Measurements from ENCODE around the gene RAX2. TPM values are rescaled to one million over a fixed set of nuclear protein-coding genes. Genes with fewer than 3 reads are reported as not detected.
"Not testable (repeated sequence)": the region's sequence is repeated elsewhere in the genome, so short reads cannot be mapped to it uniquely, and the experiment has no call there.

The RAX2 gene
- not detected for total RNA-seq

DNA sequence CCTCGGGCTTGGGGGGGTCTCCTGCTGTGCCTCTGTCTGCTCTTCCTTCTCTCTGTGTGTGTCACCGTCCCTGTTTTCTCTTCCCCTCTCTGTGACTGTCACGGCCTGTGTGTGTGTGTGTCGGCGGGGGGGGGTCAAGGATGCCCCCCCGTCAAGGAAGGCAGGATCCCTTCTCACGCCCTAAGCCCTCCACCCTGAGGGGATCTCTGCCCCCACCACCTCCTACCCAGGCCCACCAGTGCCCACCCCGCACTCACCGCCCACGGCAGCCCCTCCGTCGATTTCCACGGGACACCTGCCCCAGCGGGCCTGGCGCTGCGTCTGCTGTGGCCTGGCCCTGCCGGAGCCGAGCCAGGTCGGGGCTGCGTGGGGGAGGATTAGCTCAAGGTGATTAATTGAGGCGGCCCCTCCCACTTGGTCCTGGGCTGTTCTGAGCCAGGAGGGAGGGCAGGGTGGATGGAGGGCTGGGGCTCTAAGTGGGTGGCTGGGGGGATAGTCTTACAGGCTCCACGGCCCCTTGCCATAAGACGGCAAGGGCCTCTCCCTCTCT, at the start of gene RAX2:
Gene RAX2, minus strand, starts transcription at position 323 of the 550 bp plus-strand sequence. CDS start 486 bp downstream, outside the sequence.
- no peak for ATAC-seq

DNA sequence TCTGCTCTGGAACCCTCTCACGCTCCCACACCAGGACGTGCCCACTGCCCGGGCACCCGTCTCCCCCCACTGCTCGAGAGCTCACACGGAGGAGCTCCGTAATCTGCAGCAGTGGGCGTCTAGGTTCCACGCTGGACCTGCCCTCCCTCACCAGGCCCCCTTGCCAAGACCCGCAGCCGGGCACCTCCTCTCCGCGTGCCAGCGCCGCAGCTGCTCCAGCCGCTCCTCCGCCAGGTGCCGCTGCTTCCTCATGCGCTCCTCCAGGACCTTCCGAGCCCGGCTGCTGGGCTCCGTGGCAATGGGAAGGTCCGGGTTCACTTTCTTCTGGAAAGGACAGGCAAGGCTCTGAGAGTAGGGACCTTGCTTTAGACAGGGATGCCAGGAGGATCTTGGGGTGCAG, 49.1 kb upstream of the RAX2 start:
- no peak for ATAC-seq

DNA sequence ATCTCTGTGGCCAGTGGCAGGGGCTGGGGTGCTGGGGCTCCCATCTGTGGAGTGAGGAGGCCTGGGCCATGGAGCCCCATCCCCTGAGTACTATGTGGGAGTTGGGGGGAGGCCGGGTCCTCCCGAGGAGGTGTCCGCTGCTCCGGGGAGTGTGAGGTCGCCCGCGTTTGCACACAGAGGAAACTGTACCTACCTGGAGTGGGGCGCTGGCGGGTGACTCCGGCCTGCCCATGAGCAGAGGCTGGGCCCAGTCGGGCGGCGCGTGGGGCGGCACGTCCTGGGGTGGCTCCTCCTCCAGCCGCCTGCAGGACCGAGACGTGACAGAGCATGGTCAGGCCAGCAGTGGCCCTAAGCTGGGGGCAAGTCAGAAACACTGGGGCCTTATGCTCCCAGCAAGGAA, 48.0 kb upstream of the RAX2 start:
- peak; percentile 12 for ATAC-seq

DNA sequence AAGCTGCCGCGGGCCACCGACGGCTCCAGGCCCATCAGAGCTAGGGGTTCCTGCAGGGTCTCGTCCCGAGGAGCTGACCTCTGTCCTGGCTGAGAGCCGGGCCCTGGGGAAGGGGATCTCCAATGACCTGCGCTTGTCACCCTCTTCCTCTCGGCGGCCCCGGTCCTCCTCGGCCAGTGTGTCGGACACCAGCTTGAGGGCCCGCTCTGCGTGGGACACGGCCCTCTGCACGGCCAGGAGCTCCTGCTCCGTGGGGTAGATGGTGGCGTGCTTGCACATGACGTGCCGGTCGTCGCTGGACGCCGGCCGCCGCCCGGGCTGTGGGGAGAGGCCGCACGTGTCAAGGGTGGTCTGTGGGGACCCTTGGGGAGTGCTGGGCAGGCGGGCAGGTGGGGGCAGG, 46.9 kb upstream of the RAX2 start:
- ATAC-seq: peak; percentile 4

DNA sequence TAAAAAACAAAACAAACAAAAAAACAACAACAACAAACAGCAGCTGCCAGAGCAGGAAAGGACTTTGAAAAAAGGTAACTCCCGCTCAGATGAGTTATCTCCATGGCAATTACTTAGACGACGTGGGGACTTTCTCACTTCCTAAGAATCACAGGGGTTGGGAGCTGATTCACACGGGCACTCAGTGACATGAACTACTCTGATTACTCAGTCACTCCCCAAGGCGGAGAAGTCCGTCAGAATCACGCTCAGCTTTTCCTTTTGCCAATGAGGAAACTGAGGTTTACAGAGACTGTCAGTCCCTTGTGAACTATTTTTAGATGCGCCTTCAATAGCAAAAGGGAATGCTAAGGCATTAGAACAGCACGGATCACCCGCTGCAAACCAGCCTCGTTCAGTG, 46.4 kb upstream of the RAX2 start:
- peak; percentile 68 for ATAC-seq

DNA sequence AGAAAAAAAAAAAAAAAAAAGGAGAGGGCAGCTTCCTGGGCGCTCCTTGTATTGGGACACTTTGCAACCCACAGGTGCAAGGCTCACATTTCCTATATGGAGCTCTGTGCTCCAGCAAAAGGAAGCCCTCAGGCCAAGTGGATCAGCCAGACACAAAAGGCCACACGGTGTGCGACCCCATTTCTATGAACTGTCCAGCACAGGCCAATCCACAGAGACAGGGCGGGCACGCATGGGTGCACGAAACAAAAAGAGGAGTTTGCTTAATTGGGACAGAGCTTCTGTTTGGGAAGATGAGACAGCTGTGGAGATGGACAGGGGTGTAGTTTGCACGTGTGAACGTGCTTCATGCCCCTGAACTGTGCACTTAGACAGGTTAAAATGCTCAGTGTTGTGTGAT, 45.7 kb upstream of the RAX2 start:
- ATAC-seq: no peak

DNA sequence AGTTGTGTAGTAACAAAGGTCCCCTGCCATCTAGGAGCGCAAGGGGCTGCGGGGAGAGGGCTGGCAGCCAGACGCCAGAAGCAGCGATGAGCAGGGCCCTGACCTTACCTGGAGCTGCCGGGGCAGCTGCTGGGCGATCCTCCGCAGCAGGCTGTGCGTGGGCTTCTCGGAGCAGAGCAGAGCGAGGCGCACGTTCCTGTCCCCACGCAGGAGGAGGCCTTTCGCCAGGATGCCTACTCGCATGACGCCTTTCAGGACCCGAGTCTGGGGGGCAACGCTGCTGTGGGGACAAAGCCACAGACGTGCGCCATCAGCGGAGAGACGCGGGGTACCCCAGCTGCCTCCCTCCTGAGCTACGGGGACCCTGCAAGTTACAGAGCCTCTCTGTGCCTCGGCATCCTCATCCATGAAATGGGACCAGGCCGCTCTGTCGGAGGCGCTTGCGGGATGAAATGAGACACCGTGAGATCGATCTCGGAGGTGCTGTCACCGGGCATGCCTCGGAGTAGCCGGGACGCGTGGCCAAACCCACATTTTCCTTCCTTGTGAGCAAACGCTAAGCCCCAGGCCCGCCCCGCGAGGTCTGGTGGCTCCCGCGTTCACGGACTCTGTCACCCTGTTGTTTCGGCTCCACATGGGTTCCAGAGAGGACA, 44.7 kb upstream of the RAX2 start:
- no peak for ATAC-seq

DNA sequence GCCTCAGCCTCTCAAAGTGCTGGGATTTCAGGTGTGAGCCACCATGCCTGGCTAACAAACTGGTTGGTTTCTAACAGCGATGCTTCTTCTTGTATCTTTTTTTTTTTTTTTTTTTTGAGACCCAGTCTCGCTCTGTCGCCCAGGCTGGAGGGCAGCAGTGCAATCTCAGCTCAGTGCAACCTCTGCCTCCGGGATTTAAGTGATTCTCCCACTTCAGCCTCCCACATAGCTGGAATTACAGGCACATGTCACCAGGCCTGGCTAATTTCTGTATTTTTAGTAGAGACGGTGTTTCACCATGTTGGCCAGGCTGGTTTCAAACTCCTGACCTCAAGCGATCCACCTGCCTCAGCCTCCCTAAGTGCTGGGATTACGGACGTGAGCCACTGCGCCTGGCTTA, 44.1 kb upstream of the RAX2 start:
- not testable (repeated sequence) for ATAC-seq

DNA sequence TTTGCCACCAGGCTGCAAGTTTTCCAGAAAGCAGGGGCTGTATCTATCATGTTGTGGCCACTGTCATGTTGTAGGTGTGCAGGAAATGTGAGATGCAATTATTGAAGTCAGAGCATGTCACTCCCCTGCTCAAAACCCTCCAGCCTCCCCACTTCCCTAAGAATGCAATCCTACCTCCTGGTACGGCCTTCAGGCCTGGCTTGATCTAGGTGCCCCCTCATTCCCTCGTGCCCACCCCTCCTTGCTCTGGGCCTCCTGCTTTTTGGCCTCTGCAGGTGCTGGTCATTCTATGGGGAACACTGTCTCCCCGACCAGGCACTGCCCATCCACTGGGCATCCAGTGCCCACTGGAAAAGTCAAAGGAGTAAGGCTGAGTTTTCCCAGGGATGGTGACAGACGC, 42.6 kb upstream of the RAX2 start:
- ATAC-seq: no peak

DNA sequence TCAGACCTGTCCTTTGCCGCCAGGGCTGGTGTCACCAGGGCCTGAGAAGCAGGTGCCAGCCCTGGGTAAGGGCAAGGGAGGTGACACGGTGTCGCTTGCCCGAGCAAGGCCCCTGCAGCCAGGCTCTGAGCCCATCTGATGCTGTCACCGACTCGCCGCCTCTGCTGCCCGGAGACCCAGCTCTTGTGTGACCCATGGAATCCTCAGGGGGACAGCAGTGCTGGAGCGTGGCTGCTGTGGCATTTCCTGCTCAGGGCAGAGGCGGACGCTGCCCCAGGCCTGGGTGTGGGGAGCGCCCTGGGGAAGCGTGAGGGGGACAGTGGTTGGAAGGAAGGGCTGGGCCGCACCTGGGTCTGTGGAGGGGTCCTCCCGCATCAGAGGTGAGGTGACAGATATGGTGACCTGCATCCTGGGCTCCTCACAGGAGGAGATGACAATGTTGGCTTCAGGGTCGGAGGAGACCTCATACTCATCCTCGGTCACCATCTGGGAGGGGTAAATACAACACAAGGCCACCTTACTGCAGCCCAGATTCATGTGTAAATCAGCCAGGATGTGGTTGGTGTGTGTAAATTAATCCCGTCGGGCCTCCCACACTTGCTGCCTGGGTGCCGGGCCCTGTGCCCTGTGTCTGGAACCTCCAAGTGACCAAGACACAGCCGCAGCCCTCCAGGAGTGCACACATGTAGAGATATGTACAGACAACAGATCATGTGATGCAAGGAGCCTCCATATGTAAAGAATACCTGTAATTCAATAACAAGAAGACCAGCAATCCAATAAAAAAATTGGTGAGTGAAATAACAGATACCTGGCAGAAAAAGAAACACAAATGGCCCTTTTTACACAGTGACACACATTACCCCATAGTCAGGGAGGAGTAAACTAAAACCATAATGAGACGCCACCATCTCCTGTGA, 41.7 kb upstream of the RAX2 start:
- no peak for ATAC-seq

DNA sequence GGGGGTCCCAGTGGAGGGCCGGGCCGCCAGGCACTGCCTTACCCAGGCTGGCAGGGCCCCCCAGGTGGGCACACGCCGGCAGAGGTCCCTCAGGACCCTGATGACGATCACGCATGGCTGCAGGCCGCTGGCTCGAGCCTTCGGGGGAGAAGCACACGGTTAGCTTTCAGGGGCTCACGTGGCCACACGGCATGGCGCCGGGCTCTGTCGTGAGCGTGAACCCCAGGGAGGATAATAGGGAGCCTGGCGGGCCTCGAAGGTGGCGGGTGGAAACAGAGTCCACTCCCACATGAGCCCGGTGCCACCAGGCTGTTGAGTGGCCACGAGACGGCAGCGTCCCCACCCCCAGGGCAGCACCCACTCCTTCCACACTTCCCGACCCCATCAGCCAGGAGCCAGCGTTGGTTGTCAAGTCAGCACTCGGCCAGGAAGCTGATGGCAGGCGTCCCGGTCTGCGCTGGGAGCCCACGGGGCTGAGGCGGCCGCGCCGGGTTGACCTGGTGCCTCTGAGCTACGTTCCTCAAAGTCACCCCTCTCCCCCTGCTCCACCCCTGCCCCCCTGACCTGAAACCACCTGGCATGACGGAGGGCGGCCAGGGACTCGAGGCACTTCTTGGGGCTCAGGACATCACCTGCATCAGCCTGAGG, 38.8 kb upstream of the RAX2 start:
- ATAC-seq: no peak

DNA sequence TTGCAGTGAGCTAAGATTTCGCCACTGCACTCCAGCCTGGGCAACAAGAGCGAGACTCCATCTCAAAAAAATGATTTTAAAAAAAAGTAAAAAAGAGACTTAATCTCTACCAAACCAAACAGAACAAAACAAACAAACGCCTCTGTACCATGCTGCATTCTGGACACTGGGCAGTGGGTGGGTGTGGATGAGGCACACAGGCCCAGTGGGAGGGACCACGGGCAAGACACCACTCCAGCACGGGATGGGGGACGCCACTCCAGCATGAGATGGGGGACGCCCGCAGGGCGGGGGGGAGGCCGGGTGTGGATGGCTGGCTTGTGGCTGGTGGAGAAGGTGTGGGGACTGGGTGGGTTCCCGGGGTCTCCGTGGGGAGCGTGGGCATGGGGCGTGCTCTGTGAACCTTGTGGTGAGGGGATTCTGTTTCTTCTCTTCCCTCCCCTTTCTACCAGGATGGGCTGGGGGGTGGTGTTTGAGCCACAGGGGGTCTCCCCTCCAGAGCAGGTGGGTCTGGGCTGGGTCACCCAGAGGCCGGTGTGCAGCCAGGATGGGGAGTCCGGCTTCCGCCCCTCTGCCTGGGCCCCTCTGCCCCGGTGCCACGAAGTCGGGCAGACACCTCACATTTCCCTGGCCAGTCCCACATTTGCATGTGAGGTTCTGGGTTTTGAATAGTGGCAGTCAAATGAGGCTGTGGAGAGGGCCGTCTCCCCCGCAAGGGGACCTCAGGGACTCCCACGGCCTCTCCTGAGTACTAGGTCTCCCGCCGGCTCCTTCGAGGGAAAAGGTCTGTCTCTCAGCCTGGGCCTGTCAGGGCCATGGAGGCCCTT, 38.1 kb upstream of the RAX2 start:
- no peak for ATAC-seq

DNA sequence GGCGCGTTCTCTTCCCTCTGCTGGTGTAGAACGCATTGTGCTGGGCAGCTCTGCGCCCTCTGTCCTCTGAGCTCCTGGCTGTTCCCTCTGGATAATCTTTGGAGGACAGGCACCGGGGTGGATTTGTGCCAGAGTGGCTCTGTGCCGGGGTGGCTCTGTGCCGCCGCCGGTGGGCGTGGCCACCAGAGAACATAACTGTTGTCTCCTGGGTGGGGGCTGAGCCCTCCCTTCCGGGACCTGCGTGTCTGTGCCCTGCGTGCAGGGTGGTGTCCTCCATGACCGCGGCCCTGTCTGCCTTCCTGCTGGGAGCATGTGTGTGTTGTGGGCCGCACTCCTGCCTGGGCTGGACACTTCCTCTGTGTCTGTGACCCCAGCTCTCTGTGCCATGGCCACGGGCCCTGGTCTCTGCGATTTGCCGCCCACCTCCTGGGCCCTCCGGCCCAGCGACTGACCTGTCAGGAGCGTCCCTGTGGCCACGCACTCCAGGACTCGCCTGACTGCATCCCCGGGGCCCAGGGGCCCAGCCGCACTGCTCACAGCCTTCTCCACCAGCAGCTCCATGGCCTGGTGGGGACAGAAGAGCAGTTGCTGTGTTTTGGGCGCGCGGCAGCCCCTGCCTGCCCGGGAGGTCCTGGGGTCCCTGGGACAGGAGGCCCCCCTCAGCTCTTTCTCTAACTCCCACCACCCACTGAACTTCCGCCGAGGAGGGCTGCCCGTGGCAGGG, 36.6 kb upstream of the RAX2 start:
- no peak for ATAC-seq

DNA sequence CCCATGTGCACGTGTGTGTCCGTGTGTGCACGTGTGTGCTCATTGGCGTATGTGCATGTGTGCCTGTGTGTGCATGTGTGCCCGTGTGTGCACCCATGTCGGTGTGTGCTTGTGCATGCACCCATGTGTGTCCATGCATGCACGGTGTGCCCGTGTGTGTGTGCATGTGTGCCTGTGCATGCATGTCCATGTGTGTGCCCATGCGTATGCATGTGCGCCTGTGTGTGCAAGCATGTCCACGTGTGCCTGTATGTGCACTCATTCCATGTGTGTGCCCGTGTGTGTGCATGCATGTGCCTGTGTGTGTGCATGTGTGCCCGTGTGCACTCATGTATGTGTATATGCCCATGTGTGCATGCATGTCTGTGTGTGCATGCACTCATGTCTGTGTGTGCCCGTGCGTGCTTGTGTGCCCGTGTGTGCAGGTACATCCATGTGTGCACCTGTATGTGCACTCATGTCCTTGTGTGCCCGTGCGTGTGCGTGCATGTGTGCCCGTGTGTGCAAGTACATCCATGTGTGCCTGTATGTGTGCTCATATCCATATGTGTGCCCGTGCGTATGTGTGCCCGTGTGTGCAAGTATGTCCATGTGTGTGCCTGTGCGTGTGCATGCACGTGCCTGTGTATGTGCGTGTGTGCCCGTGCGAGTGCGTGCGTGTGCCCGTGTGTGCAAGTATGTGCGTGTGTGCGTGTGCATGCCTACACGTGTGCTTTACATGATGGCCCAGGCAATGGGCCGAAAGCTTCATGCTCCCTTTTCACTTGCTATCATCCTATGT, 35.7 kb upstream of the RAX2 start:
- ATAC-seq: no peak

DNA sequence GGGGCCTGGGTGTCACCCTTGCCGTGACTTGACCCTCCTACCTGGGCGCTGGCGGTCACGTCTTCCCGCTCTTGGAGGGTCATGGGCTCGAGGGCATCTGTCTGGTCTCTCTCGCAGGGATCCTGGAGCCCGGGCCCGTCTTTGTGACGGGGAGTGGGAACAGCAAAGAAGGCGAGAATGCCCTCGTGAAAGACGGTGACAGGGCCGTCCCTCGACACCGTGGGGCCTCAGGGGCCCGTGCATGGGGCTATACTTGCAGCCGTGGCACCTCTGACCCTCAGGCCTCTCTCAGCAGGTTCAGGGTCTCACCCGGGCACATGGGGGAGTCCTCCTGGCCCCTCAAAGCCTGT, 35.1 kb upstream of the RAX2 start:
- no peak for ATAC-seq

DNA sequence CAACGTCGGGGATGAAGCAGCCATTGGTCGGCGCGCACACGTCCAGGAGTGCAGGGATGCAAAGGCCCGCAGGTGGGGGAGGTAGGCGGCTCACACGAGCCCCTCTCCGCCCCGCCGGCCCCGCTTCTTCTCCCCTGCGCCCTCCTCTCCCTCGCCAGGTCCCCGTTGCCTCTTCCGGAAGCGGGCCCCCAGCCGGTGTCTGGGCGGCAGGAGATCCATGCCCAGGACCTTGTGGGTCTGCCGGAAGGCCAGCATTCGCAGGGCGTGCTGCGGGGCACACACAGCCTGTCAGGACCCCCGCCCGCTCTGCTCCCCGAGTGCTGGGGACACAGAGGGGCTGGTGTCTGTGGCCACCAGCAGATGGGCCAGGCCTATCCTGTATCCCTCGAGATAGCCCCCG, 33.8 kb upstream of the RAX2 start:
- no peak for ATAC-seq

DNA sequence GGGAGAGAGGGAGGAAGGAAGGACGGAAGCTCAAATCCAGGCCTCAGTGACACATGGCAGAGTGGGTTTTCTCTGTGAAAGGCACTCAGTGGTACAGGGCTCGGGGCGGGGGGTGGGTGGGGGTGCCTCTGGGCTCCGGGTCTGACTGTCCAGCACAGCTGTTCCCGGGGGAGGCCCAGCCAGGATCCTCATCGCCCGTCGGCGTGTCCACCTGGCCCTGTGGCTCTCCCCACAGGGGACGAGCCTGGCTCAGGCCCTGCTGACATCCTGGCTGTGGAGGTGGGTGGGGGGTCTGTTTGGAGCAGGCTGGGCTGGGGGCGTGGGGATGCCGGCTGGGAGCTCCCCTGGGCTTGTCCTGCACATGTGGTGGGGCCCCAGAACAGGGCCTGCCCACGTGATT, 32.4 kb upstream of the RAX2 start:
- ATAC-seq: no peak

DNA sequence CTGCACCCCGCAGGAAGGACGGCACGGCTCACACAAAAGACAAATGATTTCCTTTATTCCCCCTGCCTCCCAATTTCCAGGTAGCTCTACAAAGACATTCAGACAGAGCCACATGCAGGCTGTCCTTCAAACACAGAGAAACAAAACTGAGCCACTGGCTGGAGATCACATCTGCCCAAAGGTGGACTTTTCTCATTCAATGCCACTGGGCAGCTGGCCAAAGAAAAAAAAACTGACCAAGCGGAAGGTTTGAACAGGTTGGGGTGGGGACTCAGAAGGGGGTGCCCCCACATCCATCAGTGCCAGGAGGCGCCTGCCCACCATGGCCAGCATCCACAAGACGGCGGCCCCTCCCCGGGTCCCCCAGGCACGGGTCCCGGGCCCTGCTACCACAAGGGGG, 32.0 kb upstream of the RAX2 start:
- no peak for ATAC-seq

DNA sequence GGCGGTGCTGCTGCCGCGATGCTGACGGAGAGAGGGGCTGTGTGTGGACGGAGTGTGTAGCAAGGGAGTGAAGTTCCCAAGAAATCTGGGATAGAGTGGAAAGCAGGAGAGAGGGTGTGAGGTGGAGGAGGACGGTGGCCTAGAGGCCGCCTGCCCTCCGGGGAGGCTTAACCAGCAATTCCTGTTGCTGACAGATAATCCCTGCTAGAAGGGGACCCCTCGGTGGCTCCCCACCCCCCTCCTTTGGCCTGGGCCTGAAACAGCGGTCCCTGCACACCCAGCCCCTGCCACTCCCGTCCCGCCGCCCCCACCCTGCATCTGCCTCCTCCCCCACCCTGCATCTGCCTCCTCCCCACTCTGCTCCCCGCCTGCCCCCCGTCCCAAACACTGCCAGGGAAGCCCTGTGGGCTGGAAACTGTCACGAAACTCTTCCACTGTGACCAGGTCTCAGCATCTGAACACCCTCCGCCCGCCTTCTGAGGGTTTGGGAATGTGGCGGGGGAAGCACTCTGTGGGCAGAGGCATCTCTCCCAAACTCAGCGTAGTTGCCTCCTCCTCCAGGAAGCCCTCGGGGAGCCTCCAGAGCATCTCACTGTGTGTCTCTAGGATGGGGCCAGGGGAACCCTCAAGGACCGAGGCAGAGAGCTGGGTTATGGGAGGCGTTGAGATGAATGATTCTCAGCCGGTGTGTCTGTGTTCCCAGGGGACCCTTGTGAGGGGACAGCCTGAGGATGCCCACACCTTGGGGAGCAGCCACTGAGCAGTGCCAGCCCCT, 31.3 kb upstream of the RAX2 start:
- no peak for ATAC-seq
